ENCODE measurements around the gene MORF4L2. TPM values are rescaled to one million over a fixed set of nuclear protein-coding genes. Genes with fewer than 3 reads are reported as not detected.

The MORF4L2 gene
- total and polyA plus RNA-seq, 9 of the 15 experiments (the other 6 are each of a cell fraction or from before 2014, with no cell fraction given): 324 to 781 (median 420) TPM

DNA sequence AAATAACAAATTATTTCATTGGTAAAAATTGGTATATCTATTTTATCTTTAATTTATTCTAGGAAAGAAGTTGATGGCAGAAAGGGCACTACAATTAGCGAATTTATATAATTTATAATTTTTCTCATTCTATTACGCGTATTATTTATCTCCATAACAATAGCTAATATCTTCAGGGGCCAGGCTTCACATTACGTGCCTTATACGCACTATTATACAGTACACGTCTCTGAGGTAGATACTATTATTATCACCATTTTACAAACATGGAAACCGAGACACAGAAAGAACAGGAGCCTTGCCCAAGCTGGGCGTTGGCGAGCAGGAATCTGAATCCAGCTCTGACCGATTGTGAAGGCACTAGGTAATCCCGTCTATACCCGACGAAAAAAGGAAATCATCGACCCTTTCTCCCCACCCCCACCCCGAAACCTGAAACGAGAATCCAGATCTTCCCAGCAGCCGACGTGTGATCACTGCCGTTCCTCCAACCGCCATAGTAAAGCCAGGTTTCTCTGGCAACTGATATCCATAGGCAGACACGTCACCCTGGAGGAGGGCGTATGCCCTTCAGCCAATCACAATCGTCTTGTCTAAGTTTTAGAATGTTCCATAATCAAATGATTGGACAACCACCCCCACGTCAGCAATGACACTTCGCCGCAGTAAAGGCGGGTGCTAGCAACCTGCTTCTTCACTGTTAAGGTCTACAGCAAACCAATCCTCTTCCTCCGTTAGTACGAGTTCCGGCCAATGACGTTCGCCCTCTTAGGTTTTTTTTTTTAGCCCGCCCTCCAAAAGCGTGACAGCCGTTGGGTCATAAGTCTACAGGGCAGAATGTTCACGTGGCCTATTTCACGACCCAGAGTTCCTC is at the start of gene MORF4L2 (continued):
- TF ChIP-seq JUN (IDR thresholded peaks at IDR 0.05; ENCODE audit: borderline replicate concordance, low read depth, low read length): 0 out of 2 replicates have a peak, but pooled peaks have one; percentile 5
- no peak for TF ChIP-seq JUN (CRISPR knock-in tag; IDR thresholded peaks at IDR 0.05; ENCODE audit: borderline replicate concordance)
- no peak for TF ChIP-seq TFAM (CRISPR knock-in tag; conservative IDR thresholded peaks at IDR 0.05)
- peak; percentile 65; the same call in 1 of the 2 replicates for TF ChIP-seq FOXJ2 (tag; IDR thresholded peaks at IDR 0.05)
- peak; percentile 32 for TF ChIP-seq BRD9 (IDR thresholded peaks at IDR 0.05; ENCODE audit: low read depth, partially characterized antibody)
- TF ChIP-seq RBM39 (optimal IDR thresholded peaks at IDR 0.05; ENCODE audit: low read depth, low read length): no peak
- no peak for TF ChIP-seq GTF2A2 (tag; IDR thresholded peaks at IDR 0.05)
- TF ChIP-seq ZNF384 (IDR thresholded peaks at IDR 0.05; ENCODE audit: low read depth, low read length): no peak
- TF ChIP-seq BHLHE40 (IDR thresholded peaks at IDR 0.05; ENCODE audit: low read length): peak; percentile 62; the same call in 1 of the 2 replicates
- TF ChIP-seq CREB1 (IDR thresholded peaks at IDR 0.05): peak; percentile 92
- peak; percentile 89 for TF ChIP-seq CREB1 (CRISPR knock-in tag; IDR thresholded peaks at IDR 0.05)
- TF ChIP-seq, protein P1, sequence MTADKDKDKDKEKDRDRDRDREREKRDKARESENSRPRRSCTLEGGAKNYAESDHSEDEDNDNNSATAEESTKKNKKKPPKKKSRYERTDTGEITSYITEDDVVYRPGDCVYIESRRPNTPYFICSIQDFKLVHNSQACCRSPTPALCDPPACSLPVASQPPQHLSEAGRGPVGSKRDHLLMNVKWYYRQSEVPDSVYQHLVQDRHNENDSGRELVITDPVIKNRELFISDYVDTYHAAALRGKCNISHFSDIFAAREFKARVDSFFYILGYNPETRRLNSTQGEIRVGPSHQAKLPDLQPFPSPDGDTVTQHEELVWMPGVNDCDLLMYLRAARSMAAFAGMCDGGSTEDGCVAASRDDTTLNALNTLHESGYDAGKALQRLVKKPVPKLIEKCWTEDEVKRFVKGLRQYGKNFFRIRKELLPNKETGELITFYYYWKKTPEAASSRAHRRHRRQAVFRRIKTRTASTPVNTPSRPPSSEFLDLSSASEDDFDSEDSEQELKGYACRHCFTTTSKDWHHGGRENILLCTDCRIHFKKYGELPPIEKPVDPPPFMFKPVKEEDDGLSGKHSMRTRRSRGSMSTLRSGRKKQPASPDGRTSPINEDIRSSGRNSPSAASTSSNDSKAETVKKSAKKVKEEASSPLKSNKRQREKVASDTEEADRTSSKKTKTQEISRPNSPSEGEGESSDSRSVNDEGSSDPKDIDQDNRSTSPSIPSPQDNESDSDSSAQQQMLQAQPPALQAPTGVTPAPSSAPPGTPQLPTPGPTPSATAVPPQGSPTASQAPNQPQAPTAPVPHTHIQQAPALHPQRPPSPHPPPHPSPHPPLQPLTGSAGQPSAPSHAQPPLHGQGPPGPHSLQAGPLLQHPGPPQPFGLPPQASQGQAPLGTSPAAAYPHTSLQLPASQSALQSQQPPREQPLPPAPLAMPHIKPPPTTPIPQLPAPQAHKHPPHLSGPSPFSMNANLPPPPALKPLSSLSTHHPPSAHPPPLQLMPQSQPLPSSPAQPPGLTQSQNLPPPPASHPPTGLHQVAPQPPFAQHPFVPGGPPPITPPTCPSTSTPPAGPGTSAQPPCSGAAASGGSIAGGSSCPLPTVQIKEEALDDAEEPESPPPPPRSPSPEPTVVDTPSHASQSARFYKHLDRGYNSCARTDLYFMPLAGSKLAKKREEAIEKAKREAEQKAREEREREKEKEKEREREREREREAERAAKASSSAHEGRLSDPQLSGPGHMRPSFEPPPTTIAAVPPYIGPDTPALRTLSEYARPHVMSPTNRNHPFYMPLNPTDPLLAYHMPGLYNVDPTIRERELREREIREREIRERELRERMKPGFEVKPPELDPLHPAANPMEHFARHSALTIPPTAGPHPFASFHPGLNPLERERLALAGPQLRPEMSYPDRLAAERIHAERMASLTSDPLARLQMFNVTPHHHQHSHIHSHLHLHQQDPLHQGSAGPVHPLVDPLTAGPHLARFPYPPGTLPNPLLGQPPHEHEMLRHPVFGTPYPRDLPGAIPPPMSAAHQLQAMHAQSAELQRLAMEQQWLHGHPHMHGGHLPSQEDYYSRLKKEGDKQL (CRISPR knock-in tag; IDR thresholded peaks at IDR 0.05; ENCODE audit: borderline replicate concordance): no peak
- TF ChIP-seq HDAC1 (IDR thresholded peaks at IDR 0.05): peak in 1 of 2 experiments; percentile 47; a peak in 2 of 4 replicates
- TF ChIP-seq, protein P2, sequence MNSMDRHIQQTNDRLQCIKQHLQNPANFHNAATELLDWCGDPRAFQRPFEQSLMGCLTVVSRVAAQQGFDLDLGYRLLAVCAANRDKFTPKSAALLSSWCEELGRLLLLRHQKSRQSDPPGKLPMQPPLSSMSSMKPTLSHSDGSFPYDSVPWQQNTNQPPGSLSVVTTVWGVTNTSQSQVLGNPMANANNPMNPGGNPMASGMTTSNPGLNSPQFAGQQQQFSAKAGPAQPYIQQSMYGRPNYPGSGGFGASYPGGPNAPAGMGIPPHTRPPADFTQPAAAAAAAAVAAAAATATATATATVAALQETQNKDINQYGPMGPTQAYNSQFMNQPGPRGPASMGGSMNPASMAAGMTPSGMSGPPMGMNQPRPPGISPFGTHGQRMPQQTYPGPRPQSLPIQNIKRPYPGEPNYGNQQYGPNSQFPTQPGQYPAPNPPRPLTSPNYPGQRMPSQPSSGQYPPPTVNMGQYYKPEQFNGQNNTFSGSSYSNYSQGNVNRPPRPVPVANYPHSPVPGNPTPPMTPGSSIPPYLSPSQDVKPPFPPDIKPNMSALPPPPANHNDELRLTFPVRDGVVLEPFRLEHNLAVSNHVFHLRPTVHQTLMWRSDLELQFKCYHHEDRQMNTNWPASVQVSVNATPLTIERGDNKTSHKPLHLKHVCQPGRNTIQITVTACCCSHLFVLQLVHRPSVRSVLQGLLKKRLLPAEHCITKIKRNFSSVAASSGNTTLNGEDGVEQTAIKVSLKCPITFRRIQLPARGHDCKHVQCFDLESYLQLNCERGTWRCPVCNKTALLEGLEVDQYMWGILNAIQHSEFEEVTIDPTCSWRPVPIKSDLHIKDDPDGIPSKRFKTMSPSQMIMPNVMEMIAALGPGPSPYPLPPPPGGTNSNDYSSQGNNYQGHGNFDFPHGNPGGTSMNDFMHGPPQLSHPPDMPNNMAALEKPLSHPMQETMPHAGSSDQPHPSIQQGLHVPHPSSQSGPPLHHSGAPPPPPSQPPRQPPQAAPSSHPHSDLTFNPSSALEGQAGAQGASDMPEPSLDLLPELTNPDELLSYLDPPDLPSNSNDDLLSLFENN (IDR thresholded peaks at IDR 0.05; ENCODE audit: low read depth in 2 of 2, low read length in 2 of 2): no peak
- TF ChIP-seq, protein P3, sequence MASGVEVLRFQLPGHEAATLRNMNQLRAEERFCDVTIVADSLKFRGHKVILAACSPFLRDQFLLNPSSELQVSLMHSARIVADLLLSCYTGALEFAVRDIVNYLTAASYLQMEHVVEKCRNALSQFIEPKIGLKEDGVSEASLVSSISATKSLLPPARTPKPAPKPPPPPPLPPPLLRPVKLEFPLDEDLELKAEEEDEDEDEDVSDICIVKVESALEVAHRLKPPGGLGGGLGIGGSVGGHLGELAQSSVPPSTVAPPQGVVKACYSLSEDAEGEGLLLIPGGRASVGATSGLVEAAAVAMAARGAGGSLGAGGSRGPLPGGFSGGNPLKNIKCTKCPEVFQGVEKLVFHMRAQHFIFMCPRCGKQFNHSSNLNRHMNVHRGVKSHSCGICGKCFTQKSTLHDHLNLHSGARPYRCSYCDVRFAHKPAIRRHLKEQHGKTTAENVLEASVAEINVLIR (CRISPR knock-in tag; IDR thresholded peaks at IDR 0.05): peak; percentile 61
- peak; percentile 88 for TF ChIP-seq SMAD1 (IDR thresholded peaks at IDR 0.05; ENCODE audit: low read depth, low read length, partially characterized antibody)
- peak; percentile 59 for TF ChIP-seq FOSL1 (tag; conservative IDR thresholded peaks at IDR 0.05)

Measured in K562 (cell line).